Activated CD8-positive, alpha-beta memory T cell treated with anti-CD3 and anti-CD28 coated beads for 24 hours (primary cell): ENCODE measurements around the gene LRRC37A2.
A peak's percentile ranks its signal among the peaks of the same experiment; 100 is the strongest.
"Not testable (repeated sequence)": the region's sequence is repeated elsewhere in the genome, so short reads cannot be mapped to it uniquely, and the experiment has no call there.

ENCODE experiments used
- DNase-seq: peaks from one replicate; pipeline ENCODE4 v3.0.0-alpha.2; 2020

The LRRC37A2 gene

GRCh38 chr17:46512168-46512567, at the start of gene LRRC37A2:
LRRC37A2 (plus strand) TSS chr17:46512468; CDS start chr17:46512713, 245 bp downstream.
- DNase-seq: not testable (repeated sequence)

DNA sequence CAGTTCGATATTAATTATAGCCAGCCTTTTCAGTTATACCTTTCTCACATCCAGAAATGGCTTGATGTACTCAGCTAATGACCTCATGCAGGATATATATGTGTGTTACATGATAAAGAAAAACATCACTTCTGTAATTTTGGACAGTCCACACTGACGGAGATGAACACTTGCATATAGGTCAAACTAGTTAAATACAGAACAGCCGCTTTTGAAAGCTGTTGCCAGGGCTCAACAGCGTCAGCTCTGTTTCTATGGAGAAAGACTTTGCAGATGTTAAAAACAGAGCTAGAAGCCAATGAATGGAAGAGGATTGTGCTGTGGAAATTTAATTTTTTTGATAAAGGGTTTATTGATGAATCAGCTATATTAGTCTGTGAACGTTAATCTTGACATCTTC, 44.6 kb upstream of the LRRC37A2 start:
- not testable (repeated sequence) for DNase-seq

GRCh38 chr17:46474489-46474888, 37.8 kb upstream of the LRRC37A2 start:
- DNase-seq: not testable (repeated sequence)

- DNase-seq: not testable (repeated sequence)
Observed at GRCh38 chr17:46475583-46475982, 36.7 kb upstream of the LRRC37A2 start.

DNA sequence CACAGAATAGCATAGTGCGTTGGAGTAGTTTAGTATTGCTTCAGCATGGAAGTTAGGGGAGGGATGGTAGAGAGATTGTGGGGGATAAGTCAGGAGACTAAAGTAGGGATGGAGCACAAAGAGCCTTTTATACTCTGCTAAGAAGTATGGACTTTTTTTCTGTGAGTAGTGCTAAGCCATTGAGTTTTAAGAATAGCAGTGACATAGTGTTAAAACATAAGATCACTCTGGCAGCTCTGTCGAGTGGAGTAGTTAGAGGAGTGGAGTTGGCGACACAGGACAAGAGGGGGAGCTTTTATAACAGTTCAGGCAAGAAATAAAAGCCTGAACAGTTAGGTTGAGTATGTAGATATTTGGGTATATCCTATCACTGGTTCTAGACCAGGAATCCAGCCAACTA, 33.4 kb upstream of the LRRC37A2 start:
- DNase-seq: not testable (repeated sequence)

DNA sequence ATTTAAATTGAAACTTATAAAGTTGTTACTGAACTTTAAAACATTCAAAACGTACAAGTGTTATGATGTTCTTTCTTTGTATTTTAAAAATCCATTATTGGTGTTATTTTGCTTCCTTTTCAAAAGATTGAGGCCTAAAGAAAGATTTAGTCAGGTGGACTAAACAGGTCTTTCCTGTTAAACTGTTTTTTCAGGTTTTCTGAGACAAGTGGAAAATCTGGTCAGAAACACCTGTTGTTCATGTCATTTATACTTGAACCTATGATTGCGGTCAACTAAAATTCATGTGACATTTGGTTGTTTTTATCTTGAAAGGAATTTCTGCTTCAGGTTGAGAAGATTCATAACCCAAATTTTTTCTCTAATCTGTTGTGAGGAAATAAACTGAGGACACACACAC, 31.0 kb upstream of the LRRC37A2 start:
- DNase-seq: not testable (repeated sequence)

- not testable (repeated sequence) for DNase-seq
Observed at GRCh38 chr17:46492021-46492420, 20.2 kb upstream of the LRRC37A2 start.

DNA sequence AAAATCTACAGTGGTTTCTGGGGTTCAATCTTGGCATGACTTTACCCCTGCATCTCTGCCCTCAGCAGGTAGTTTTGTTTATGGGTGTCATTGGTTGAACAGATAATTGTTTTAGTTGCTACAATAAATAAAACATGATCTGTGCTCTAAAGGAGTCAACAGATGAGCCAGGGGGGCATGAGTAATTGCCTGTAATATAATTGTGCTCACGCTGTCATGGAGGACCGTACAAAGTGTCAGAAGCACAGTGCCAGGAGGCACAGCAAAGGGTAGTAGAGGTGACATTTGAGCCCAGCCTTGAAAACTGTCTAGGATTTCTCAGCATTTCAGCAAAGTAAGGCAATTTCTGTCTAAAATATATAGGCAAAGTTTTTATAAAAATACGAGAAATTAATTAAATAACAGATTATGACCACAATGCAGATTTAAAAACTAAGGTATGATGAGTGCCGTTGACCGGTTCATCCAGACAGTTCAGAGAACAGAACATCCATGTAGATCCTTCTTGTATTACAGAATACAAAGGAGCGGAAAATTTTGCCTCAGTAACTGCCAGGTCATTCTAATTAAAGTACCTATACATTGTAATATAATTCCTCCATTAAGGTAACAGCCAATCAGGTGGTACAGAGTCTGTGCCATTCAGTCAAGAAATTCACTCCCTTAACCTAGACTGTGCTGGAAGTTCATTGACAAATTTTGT, 12.7 kb upstream of the LRRC37A2 start:
- DNase-seq: not testable (repeated sequence)

- not testable (repeated sequence) for DNase-seq
Observed at GRCh38 chr17:46505896-46506295, 6.4 kb upstream of the LRRC37A2 start.

DNA sequence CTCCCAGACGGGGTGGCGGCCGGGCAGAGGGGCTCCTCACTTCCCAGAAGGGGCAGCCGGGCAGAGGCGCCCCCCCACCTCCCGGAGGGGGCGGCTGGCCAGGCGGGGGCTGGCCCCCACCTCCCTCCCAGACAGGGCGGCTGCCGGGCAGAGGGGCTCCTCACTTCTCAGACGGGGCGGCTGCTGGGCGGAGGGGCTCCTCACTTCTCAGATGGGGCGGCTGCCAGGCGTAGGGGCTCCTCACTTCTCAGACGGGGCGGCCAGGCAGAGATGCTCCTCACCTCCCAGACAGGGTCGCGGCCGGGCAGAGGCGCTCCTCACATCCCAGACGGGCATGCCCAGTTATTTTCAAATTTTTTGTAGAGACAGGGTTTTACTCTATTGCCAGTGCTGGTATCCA, 22.4 kb downstream of the LRRC37A2 start:
- DNase-seq: not testable (repeated sequence)

GRCh38 chr17:46548607-46549006, 36.3 kb downstream of the LRRC37A2 start:
- not testable (repeated sequence) for DNase-seq

- not testable (repeated sequence) for DNase-seq
Observed at GRCh38 chr17:46559155-46559554, 46.9 kb downstream of the LRRC37A2 start.

- DNase-seq: not testable (repeated sequence)
Observed at GRCh38 chr17:46560048-46560447, 47.8 kb downstream of the LRRC37A2 start.

DNA sequence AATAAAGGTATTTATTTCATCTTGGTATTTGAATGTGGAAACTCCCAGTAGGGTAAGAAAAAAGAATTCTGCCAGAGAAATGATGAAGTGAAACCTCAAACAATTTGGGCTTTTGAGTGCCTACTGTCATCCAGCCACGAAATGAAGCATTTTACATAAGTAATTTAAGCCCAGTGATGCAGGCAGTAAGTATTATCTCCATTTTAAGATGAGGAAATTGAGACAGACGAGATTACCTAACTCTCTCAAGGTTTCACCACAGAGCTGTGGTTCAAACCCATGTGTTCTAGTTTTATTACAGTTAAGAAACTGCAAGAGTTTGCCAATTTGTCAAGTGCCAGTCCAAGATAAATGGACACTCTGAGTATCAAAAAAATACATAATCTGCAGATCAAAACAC, 54.0 kb downstream of the LRRC37A2 start:
- DNase-seq: not testable (repeated sequence)

DNA sequence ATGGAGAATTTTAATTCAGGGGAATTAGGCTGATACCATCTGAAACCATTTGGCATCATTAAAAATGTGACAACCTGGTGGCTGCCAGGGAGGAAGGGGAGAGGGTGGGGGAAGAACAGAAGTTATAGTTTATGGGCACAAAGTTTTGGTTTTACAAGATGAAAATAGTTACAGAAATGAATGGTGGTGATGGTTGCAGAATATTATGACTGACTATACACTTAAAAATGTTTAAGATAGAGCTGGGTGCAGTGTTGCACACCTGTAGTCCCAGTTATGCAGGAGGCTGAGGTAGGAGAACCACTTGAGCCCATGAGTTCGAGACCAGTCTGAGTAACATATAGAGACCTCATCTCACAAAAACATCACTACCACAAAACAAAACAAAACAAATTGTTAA, 54.7 kb downstream of the LRRC37A2 start:
- DNase-seq: not testable (repeated sequence)

GRCh38 chr17:46571796-46572195, 59.5 kb downstream of the LRRC37A2 start:
- DNase-seq: not testable (repeated sequence)

- DNase-seq: peak; percentile 73
Observed at GRCh38 chr17:46579083-46580075, 67.1 kb downstream of the LRRC37A2 start, which contains the start of gene ARL17A. ARL17A (minus strand) TSS chr17:46579691; CDS start chr17:46576322, 3,369 bp downstream.

DNA sequence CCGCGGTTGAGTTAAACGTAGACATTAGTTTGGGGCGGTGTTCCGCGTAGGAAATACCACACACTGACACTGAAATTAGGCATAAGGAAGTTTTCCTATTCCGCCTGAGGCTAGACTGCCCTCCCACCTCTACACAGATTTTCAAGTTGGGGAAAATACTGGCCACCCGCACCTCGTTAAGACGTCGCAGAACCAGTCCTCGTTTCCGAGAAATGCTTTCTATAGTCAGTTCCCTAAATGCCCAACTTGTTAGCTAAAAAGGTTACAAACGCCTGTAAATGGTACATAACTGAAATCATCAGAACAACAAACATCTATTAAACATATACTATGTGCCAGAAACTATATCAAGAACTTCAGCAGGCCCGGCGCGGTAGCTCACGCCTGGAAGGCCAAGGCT, 67.8 kb downstream of the LRRC37A2 start:
- DNase-seq: not testable (repeated sequence)

DNA sequence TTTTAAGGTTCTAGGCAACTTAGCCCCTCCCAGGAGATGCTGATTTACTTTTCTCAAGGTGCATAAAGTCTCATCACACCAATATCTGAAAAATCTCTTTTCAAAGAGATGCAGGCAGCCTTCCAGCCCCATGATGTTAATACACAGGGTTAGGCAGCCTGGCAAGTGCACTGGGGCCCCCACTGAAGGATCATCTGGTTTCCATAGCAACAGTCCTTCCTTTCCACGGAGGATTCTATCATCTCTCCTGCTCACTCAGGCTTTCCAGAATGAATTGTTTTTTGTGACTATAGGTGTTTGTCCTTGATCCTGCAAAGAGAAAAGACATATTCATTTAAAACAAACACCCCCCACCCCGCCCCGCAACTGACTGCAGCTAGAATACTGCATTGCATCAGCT, 73.2 kb downstream of the LRRC37A2 start:
- DNase-seq: not testable (repeated sequence)

- not testable (repeated sequence) for DNase-seq
Observed at GRCh38 chr17:46590157-46591146, 78.2 kb downstream of the LRRC37A2 start, which contains the start of gene NSF. NSF (plus strand) TSS chr17:46590669; CDS start chr17:46590776, 107 bp downstream.

GRCh38 chr17:46591332-46591731, 79.1 kb downstream of the LRRC37A2 start:
- not testable (repeated sequence) for DNase-seq
